ENCODE measurements around the gene CYP4X1. TPM values are rescaled to one million over a fixed set of nuclear protein-coding genes. Genes with fewer than 3 reads are reported as not detected.
"Not testable (repeated sequence)": the region's sequence is repeated elsewhere in the genome, so short reads cannot be mapped to it uniquely, and the experiment has no call there.

CYP4X1 gene
- polyA plus RNA-seq (2013, experiment 1 of 2), result not detected
- polyA plus RNA-seq (2013, experiment 2 of 2), result not detected

GRCh38 chr1:47023268-47024140, at the start of gene CYP4X1:
Gene CYP4X1 (plus strand): TSS chr1:47023669. CDS start chr1:47023818, 149 bp downstream.
- DNase-seq, result no peak
- Histone ChIP-seq H2AK5ac (ENCODE audit: low read length, severe bottlenecking) (no peak within 1 kb of the TSS), H2BK12ac (ENCODE audit: low read length in 2 of 2) (no peak within 1 kb of the TSS), H3K27me3 (ENCODE audit: control insufficient read depth in 1 of 2, insufficient read depth in 1 of 2, low read length in 2 of 2) (peaks cover 8 to 27% of the 10 kb centered on the region in 2 experiments), H4K91ac (ENCODE audit: low read length) (no peak within 1 kb of the TSS), H3K27ac (ENCODE audit: low read length, poor library complexity, severe bottlenecking) (no peak within 1 kb of the TSS), H3K4me1 (ENCODE audit: control insufficient read depth, insufficient read depth, low read depth, low read length) (peaks cover 6% of the 10 kb centered on the region), H3K18ac (ENCODE audit: low read depth in 1 of 2, low read length in 2 of 2) (no peak within 1 kb of the TSS), H2BK5ac (ENCODE audit: low read depth, low read length, poor library complexity, severe bottlenecking) (no peak within 1 kb of the TSS), H2BK15ac (ENCODE audit: low read depth, poor library complexity, severe bottlenecking) (no peak within 1 kb of the TSS), H2BK120ac (ENCODE audit: low read depth, low read length) (no peak within 1 kb of the TSS), H3K9me3 (ENCODE audit: control insufficient read depth, low read length) (no peaks in the 10 kb centered on the region), H2AFZ (ENCODE audit: low read depth, low read length) (no peak within 1 kb of the TSS), H3K9ac (ENCODE audit: low read length) (no peak within 1 kb of the TSS), H3K36me3 (ENCODE audit: control insufficient read depth in 1 of 2, insufficient read depth in 2 of 2, low read depth in 1 of 2, low read length in 2 of 2) (no peaks in the 10 kb centered on the region), H3K14ac (ENCODE audit: low read length in 2 of 2) (no peak within 1 kb of the TSS), H4K8ac (ENCODE audit: low read length) (no peak within 1 kb of the TSS), H3K4me2 (ENCODE audit: low read length, poor library complexity, severe bottlenecking) (peak within 1 kb of the TSS; percentile 51), H3K79me1 (replicated peaks; ENCODE audit: low read length, poor library complexity, severe bottlenecking) (no peaks in the 10 kb centered on the region), H3K4ac (ENCODE audit: low read depth in 1 of 2, low read length in 2 of 2) (no peak within 1 kb of the TSS), H3K4me3 (ENCODE audit: insufficient read depth in 1 of 2, low read depth in 1 of 2, low read length in 2 of 2) (peak within 1 kb of the TSS; percentile 32 to 72), H3K23ac (ENCODE audit: low read length in 2 of 2) (no peak within 1 kb of the TSS)
- WGBS, result 3% methylated on average over 44 of the region's 49 CpGs

- Histone ChIP-seq H3K79me1 (replicated peaks; ENCODE audit: low read length, poor library complexity, severe bottlenecking) (no peaks in the 10 kb centered on the region), H2BK120ac (ENCODE audit: low read depth, low read length) (no peak overlapping the region), H3K18ac (ENCODE audit: low read depth in 1 of 2, low read length in 2 of 2) (no peak overlapping the region), H2AK5ac (ENCODE audit: low read length, severe bottlenecking) (no peak overlapping the region), H2BK15ac (ENCODE audit: low read depth, poor library complexity, severe bottlenecking) (no peak overlapping the region), H3K36me3 (ENCODE audit: control insufficient read depth in 1 of 2, insufficient read depth in 2 of 2, low read depth in 1 of 2, low read length in 2 of 2) (no peaks in the 10 kb centered on the region), H4K8ac (ENCODE audit: low read length) (no peak overlapping the region), H3K27me3 (ENCODE audit: control insufficient read depth in 1 of 2, insufficient read depth in 1 of 2, low read length in 2 of 2) (no peaks in the 10 kb centered on the region), H3K9ac (ENCODE audit: low read length) (no peak overlapping the region), H3K23ac (ENCODE audit: low read length in 2 of 2) (no peak overlapping the region), H3K9me3 (ENCODE audit: control insufficient read depth, low read length) (no peaks in the 10 kb centered on the region), H3K4me1 (ENCODE audit: control insufficient read depth, insufficient read depth, low read depth, low read length) (no peaks in the 10 kb centered on the region), H3K27ac (ENCODE audit: low read length, poor library complexity, severe bottlenecking) (no peak overlapping the region), H3K14ac (ENCODE audit: low read length in 2 of 2) (no peak overlapping the region), H3K4me3 (ENCODE audit: insufficient read depth in 1 of 2, low read depth in 1 of 2, low read length in 2 of 2) (no peak overlapping the region), H2BK12ac (ENCODE audit: low read length in 2 of 2) (no peak overlapping the region), H2BK5ac (ENCODE audit: low read depth, low read length, poor library complexity, severe bottlenecking) (no peak overlapping the region), H2AFZ (ENCODE audit: low read depth, low read length) (no peak overlapping the region), H4K91ac (ENCODE audit: low read length) (no peak overlapping the region), H3K4ac (ENCODE audit: low read depth in 1 of 2, low read length in 2 of 2) (no peak overlapping the region), H3K4me2 (ENCODE audit: low read length, poor library complexity, severe bottlenecking) (no peak overlapping the region)
- 36% methylated on average over 7 of the region's 7 CpGs for WGBS
- no peak for DNase-seq
Observed at GRCh38 chr1:46983166-46983829, 40.2 kb upstream of the CYP4X1 start.

GRCh38 chr1:46983830-46984586, 39.5 kb upstream of the CYP4X1 start:
- 11% methylated on average over 3 of the region's 3 CpGs for WGBS
- no peak overlapping the region for H3K18ac ChIP-seq (ENCODE audit: low read depth in 1 of 2, low read length in 2 of 2)
- no peak overlapping the region for H2BK5ac ChIP-seq (ENCODE audit: low read depth, low read length, poor library complexity, severe bottlenecking)
- H3K4ac ChIP-seq (ENCODE audit: low read depth in 1 of 2, low read length in 2 of 2), result no peak overlapping the region
- H3K4me1 ChIP-seq (ENCODE audit: control insufficient read depth, insufficient read depth, low read depth, low read length), result no peaks in the 10 kb centered on the region
- H2BK12ac ChIP-seq (ENCODE audit: low read length in 2 of 2), result no peak overlapping the region
- H3K27ac ChIP-seq (ENCODE audit: low read length, poor library complexity, severe bottlenecking), result no peak overlapping the region
- no peak for DNase-seq
- no peak overlapping the region for H2BK120ac ChIP-seq (ENCODE audit: low read depth, low read length)
- no peak overlapping the region for H3K14ac ChIP-seq (ENCODE audit: low read length in 2 of 2)
- H3K23ac ChIP-seq (ENCODE audit: low read length in 2 of 2), result no peak overlapping the region
- H3K79me1 ChIP-seq (replicated peaks; ENCODE audit: low read length, poor library complexity, severe bottlenecking), result no peaks in the 10 kb centered on the region
- no peak overlapping the region for H4K91ac ChIP-seq (ENCODE audit: low read length)
- H3K36me3 ChIP-seq (ENCODE audit: control insufficient read depth in 1 of 2, insufficient read depth in 2 of 2, low read depth in 1 of 2, low read length in 2 of 2), result no peaks in the 10 kb centered on the region
- no peaks in the 10 kb centered on the region for H3K27me3 ChIP-seq (ENCODE audit: control insufficient read depth in 1 of 2, insufficient read depth in 1 of 2, low read length in 2 of 2)
- no peak overlapping the region for H3K4me2 ChIP-seq (ENCODE audit: low read length, poor library complexity, severe bottlenecking)
- H2BK15ac ChIP-seq (ENCODE audit: low read depth, poor library complexity, severe bottlenecking), result no peak overlapping the region
- no peak overlapping the region for H4K8ac ChIP-seq (ENCODE audit: low read length)
- no peaks in the 10 kb centered on the region for H3K9me3 ChIP-seq (ENCODE audit: control insufficient read depth, low read length)
- H2AK5ac ChIP-seq (ENCODE audit: low read length, severe bottlenecking), result no peak overlapping the region
- H3K9ac ChIP-seq (ENCODE audit: low read length), result no peak overlapping the region
- no peak overlapping the region for H2AFZ ChIP-seq (ENCODE audit: low read depth, low read length)
- H3K4me3 ChIP-seq (ENCODE audit: insufficient read depth in 1 of 2, low read depth in 1 of 2, low read length in 2 of 2), result no peak overlapping the region

GRCh38 chr1:46990541-46990940, 32.9 kb upstream of the CYP4X1 start:
- H3K79me1 ChIP-seq (replicated peaks; ENCODE audit: low read length, poor library complexity, severe bottlenecking); H3K14ac ChIP-seq (ENCODE audit: low read length in 2 of 2); H3K23ac ChIP-seq (ENCODE audit: low read length in 2 of 2); H2BK15ac ChIP-seq (ENCODE audit: low read depth, poor library complexity, severe bottlenecking); H3K27me3 ChIP-seq (ENCODE audit: control insufficient read depth in 1 of 2, insufficient read depth in 1 of 2, low read length in 2 of 2); H3K4ac ChIP-seq (ENCODE audit: low read depth in 1 of 2, low read length in 2 of 2); H4K91ac ChIP-seq (ENCODE audit: low read length); H3K9me3 ChIP-seq (ENCODE audit: control insufficient read depth, low read length); H3K36me3 ChIP-seq (ENCODE audit: control insufficient read depth in 1 of 2, insufficient read depth in 2 of 2, low read depth in 1 of 2, low read length in 2 of 2); H3K27ac ChIP-seq (ENCODE audit: low read length, poor library complexity, severe bottlenecking); H3K4me2 ChIP-seq (ENCODE audit: low read length, poor library complexity, severe bottlenecking); H3K4me3 ChIP-seq (ENCODE audit: insufficient read depth in 1 of 2, low read depth in 1 of 2, low read length in 2 of 2); H4K8ac ChIP-seq (ENCODE audit: low read length); DNase-seq; H3K4me1 ChIP-seq (ENCODE audit: control insufficient read depth, insufficient read depth, low read depth, low read length); H2BK12ac ChIP-seq (ENCODE audit: low read length in 2 of 2); H3K18ac ChIP-seq (ENCODE audit: low read depth in 1 of 2, low read length in 2 of 2); H3K9ac ChIP-seq (ENCODE audit: low read length); H2AFZ ChIP-seq (ENCODE audit: low read depth, low read length); H2AK5ac ChIP-seq (ENCODE audit: low read length, severe bottlenecking); H2BK120ac ChIP-seq (ENCODE audit: low read depth, low read length); H2BK5ac ChIP-seq (ENCODE audit: low read depth, low read length, poor library complexity, severe bottlenecking): not testable (repeated sequence)
- WGBS, result no CpG with 5 or more reads among the region's 2 CpGs
